ENCODE results near the gene KIF5A.
"Not testable (repeated sequence)": the region's sequence is repeated elsewhere in the genome, so short reads cannot be mapped to it uniquely, and the experiment has no call there.

Gene KIF5A

GRCh38 chr12:57549909-57550640, at the start of gene KIF5A:
Gene KIF5A, plus strand, starts transcription at chr12:57550044. Its CDS starts 228 bp downstream, at chr12:57550272.
- in situ Hi-C loops (cut with HindIII; ENCODE audit: low sequenced_read_pairs): no loop called here
- TF ChIP-seq CTCF (IDR thresholded peaks at IDR 0.05; ENCODE audit: low read depth, low read length, missing control alignments): no peak
- no peak for DNase-seq (ENCODE audit: low read depth)
- H3K4me3 ChIP-seq (ENCODE audit: low read depth, low read length): peak within 1 kb of the TSS; percentile 65

- no peak for TF ChIP-seq CTCF (IDR thresholded peaks at IDR 0.05; ENCODE audit: low read depth, low read length, missing control alignments)
- H3K4me3 ChIP-seq (ENCODE audit: low read depth, low read length): no peak overlapping the region
- in situ Hi-C loops (cut with HindIII; ENCODE audit: low sequenced_read_pairs): no loop called here
- DNase-seq (ENCODE audit: low read depth): no peak
Measured at GRCh38 chr12:57500213-57500612, 49.6 kb upstream of the KIF5A start.

GRCh38 chr12:57502311-57502969, 47.4 kb upstream of the KIF5A start:
- H3K4me3 ChIP-seq (ENCODE audit: low read depth, low read length); DNase-seq (ENCODE audit: low read depth); in situ Hi-C loops (cut with HindIII; ENCODE audit: low sequenced_read_pairs): not testable (repeated sequence)

- DNase-seq (ENCODE audit: low read depth); in situ Hi-C loops (cut with HindIII; ENCODE audit: low sequenced_read_pairs): not testable (repeated sequence)
Measured at GRCh38 chr12:57506541-57506940, 43.3 kb upstream of the KIF5A start.

GRCh38 chr12:57507796-57508195, 42.0 kb upstream of the KIF5A start:
- in situ Hi-C loops (cut with HindIII; ENCODE audit: low sequenced_read_pairs); H3K4me3 ChIP-seq (ENCODE audit: low read depth, low read length); DNase-seq (ENCODE audit: low read depth): not testable (repeated sequence)

More at GRCh38 chr12:57506541-57506940, 43.3 kb upstream of the KIF5A start:
- not testable (repeated sequence) for H3K4me3 ChIP-seq (ENCODE audit: low read depth, low read length)

- no peak for TF ChIP-seq CTCF (IDR thresholded peaks at IDR 0.05; ENCODE audit: low read depth, low read length, missing control alignments)
- DNase-seq (ENCODE audit: low read depth): no peak
- in situ Hi-C loops (cut with HindIII; ENCODE audit: low sequenced_read_pairs): no loop called here
- no peak overlapping the region for H3K4me3 ChIP-seq (ENCODE audit: low read depth, low read length)
Measured at GRCh38 chr12:57511161-57511560, 38.7 kb upstream of the KIF5A start.

- TF ChIP-seq CTCF (IDR thresholded peaks at IDR 0.05; ENCODE audit: low read depth, low read length, missing control alignments): no peak
- no peak for DNase-seq (ENCODE audit: low read depth)
- no peak overlapping the region for H3K4me3 ChIP-seq (ENCODE audit: low read depth, low read length)
- in situ Hi-C loops (cut with HindIII; ENCODE audit: low sequenced_read_pairs): no loop called here
Measured at GRCh38 chr12:57511588-57512325, 38.1 kb upstream of the KIF5A start.

- no peak for DNase-seq (ENCODE audit: low read depth)
- no peak overlapping the region for H3K4me3 ChIP-seq (ENCODE audit: low read depth, low read length)
- no peak for TF ChIP-seq CTCF (IDR thresholded peaks at IDR 0.05; ENCODE audit: low read depth, low read length, missing control alignments)
- in situ Hi-C loops (cut with HindIII; ENCODE audit: low sequenced_read_pairs): no loop called here
Measured at GRCh38 chr12:57512665-57513064, 37.2 kb upstream of the KIF5A start.
